HG03439 (cell line): ENCODE measurements around the gene CLDN34.
A peak's percentile ranks its signal among the peaks of the same experiment; 100 is the strongest.

ENCODE experiments used
- ATAC-seq: cut with Tn5 transposase; IDR thresholded peaks from one replicate; pipeline ENCODE4 v1.9.1; 2021; ENCODE audit warnings: mild to moderate bottlenecking, moderate library complexity; ENCODE audit not compliant: unreplicated experiment

The CLDN34 gene

DNA sequence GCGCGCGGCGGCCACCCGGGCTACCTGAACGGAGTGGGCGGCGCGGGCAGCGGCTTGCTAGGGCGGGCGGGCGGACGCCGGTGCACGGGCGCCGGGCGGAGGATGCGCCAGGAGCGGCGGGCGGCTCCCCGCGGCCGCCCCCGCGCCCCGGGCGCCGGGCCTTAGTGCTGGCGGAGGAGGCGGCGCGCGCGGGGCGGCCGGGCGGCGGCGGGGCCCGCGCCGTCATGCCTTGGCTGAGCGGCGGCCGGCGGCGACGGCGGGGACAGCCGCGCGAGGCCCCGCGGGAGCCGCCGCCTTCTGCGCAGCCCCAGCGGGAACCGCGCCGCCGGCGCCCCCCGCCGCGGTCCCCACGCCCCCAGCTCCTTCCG is 48.2 kb downstream of the CLDN34 start:
- peak; percentile 22 for ATAC-seq

DNA sequence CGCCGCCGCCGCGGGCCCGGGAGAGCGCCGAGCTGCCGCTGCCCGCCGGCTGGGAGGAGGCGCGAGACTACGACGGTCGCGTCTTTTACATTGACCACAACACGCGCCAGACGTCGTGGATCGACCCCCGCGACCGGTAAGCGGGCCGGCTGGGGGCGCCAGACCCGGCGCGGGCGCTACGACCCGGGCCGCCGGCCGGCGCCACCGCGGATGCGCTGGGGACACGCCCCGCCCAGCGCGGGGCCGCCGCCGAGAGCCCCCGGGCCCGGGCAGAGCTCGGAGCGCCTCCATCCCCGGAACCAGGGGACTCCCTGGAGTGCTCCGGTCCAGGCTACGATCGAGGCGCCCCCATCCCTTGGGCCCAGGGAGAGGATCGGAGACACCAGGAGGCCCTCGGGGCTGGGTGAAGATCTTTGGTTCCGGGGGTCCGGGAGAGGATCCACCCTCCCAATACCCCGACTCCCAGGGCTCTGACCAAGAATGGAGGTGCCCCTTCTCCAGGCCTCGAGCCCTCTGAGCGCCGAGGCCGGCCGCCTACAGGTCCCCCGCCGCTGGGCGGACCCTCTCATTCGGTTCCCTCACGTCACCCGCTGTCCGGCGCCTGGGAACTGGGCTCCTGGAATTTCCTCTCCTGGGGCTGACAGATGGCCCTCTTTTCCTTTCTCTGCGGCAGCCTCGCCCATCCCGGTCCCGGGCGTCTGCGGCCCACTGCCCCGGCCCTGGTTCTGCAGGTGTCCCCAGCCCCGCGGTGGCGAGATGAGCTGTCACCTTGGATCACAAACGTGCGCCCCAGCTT is 48.8 kb downstream of the CLDN34 start:
- ATAC-seq = peak; percentile 23

DNA sequence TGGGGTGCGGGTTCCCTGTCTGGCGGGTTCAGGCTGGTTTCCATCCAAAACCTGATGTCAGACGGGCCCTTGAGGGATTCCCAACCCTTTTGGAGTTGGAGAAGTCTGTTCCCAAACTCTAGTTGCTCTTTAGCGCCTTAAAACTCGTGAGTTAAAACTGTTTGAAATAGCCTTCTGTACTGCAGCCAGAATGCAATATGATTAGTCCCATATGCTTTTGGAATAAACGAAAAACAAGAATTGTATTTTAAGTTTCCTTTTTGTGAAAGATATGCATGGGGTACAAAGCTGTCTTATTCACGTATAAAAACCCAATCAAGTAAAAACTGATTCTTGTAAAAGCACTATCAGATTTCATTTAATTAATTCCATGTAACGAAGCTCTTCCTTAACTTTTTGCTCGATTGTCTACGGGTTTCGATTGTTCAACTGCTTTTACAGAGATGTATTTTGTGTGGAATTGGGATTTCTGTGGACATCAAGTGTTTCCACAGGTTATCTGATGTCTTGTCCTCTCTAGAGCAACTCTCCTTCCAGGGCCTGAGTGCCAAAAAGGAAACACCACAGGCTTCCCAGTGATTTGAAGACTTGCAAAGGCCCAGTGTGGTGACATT is 49.5 kb downstream of the CLDN34 start:
- no peak for ATAC-seq

DNA sequence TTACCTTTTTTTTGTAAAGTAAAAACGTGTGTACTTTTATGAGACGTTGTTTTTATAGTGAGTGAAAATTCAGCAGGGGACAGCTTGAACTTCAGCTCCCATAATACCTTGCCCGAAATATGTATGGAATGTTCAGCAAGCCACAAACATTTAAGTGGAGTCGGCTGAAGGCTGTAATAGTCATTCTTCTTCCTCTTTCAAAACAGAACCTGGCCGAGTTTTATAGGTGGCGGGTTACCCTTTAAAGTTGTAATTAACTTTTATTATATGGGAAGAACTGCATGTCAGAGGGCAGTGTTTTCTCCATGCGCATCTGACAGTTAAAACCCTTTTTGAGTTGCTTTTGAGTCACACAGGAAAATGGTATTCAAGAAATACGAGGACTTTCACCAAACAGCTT is 50.7 kb downstream of the CLDN34 start:
- no peak for ATAC-seq
